OCI-LY3 (cell line): Measurements from ENCODE around the gene ADAMTS10.

Experiments used
- EZH2phosphoT487 ChIP-seq: fragments of 200-600 bp; shearing (Covaris generic); IDR thresholded peaks from 2 replicates; pipeline ENCODE4 v1.6.1; 2018; ENCODE audit warnings: antibody characterized with exemption, mixed run types, low read depth
- TF ChIP-seq, protein P1 (sequence below): fragments of 200-600, 300-600 bp; sonication (generic); IDR thresholded peaks from 2 replicates; pipeline ENCODE4 v1.5.1; 2014; ENCODE audit warnings: antibody characterized with exemption, low read length, low read depth

DNA sequence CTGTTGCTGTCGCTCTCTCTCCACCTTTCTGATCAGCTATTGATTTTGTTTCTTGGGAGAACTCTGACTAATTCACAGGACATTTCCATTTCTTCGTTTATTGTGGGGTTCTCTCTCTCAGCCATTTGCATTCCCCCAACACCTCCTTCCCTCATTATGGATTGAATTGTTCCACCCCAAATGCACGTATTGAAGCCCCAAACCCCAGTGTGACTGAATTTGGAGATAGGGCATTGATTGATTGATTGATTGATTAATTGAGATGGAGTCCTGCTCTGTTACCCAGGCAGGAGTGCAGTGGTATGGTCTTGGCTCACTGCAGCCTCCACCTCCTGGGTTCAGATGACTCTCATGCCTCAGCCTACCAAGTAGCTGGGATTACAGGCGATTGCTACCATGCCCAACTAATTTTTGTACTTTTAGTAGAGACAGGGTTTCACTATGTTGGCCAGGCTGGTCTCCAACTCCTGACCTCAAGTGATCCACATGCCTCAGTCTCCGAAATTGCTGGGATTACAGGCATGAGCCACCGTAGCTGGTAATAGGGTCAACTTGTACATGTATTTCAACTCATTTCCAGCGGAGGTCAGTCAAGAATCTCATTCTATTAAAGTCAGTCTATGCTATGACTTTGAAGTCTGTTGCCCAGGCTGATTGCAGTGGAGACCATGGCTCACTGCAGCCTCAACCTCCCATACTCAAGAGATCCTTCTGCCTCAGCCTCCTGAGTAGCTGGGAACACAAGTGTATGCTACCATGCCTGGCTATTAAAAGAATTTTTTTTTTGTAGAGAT lies 33.5 kb upstream of the ADAMTS10 start:
- TF ChIP-seq, protein P1, sequence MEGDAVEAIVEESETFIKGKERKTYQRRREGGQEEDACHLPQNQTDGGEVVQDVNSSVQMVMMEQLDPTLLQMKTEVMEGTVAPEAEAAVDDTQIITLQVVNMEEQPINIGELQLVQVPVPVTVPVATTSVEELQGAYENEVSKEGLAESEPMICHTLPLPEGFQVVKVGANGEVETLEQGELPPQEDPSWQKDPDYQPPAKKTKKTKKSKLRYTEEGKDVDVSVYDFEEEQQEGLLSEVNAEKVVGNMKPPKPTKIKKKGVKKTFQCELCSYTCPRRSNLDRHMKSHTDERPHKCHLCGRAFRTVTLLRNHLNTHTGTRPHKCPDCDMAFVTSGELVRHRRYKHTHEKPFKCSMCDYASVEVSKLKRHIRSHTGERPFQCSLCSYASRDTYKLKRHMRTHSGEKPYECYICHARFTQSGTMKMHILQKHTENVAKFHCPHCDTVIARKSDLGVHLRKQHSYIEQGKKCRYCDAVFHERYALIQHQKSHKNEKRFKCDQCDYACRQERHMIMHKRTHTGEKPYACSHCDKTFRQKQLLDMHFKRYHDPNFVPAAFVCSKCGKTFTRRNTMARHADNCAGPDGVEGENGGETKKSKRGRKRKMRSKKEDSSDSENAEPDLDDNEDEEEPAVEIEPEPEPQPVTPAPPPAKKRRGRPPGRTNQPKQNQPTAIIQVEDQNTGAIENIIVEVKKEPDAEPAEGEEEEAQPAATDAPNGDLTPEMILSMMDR, result no peak
- no peak for TF ChIP-seq EZH2phosphoT487
